GM19238 (cell line): ENCODE data around the gene NOX1.

Experiments used
- DNase-seq: peaks from one replicate; pipeline ENCODE4 v3.0.0; 2011; ENCODE audit warnings: low spot score; ENCODE audit not compliant: insufficient read length

Gene NOX1

DNA sequence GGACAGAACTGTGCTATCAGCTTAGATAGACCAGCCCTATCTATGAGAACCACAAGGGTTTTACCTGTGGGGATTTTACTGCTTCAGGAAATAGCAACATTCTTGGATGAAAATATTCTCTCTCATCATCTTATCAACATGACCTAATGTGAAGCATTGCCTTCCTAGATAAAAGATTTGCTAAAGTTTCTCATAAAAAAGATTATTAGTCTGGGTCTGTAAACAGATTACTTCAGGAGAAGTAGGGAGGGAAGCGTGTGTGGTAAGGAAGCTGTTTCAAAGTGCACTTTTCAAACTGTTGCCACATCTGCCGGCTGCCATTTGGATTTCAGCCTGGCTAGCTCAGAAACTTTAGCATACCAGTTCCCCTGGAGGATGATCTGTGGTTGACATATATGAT lies at the start of gene NOX1:
NOX1 (minus strand) TSS at position 35 of the 400 bp plus-strand sequence. CDS start 220 bp downstream, outside the sequence.
- no peak for DNase-seq

DNA sequence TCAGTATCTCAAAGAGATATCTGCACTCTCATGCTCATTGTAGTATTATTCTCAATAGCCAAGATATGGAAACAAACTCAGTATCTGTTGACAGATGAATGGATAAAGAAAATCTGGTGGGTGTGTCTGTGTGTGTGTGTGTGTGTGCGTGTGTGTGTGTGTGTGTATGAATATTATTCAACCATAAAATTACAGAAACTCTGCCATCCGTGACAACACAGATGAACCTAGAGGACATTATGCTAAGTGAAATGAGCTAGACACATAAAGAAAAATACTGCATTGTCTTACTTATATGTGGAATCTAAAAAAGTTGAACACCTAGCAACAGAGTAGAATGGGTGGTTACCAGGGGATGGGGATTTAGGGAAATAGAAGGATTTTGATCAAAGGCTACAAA lies 41.4 kb upstream of the NOX1 start:
- DNase-seq = no peak

DNA sequence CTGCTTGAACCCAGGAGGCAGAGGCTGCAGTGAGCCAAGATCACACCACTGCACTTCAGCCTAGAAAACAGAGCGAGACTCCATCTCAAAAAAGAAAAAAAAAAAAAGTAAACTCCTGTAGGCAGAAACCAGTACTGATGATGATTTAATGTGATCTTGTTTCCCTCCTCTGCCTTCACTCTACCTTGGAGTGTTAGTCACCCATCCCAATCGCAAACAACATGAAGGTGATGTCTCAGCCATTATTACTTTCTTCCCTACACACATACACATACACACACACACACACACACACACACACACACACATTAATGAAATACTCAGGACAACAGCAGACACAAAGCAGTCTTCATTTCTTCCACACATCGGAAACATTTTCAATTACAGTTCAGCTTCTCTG lies 39.0 kb upstream of the NOX1 start:
- DNase-seq = no peak

DNA sequence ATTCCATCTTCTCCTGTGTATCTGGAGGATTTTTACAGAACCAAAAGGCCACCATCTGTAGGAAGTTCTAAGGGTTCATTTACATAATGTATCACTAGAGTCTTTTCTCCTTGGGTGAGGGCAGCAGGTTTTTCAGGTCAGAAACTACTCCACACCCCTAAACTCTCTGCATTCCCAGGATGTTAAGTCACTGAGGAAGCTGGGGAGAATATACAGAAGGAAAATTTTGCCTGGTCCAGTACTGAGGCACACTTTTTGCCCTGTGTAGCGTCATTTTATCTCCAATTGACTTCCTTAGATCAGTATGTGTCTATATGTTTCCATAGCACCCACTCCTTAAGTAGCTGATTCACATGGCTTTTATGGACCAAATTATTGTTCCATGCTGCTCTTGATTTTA lies 37.6 kb upstream of the NOX1 start:
- DNase-seq = no peak

DNA sequence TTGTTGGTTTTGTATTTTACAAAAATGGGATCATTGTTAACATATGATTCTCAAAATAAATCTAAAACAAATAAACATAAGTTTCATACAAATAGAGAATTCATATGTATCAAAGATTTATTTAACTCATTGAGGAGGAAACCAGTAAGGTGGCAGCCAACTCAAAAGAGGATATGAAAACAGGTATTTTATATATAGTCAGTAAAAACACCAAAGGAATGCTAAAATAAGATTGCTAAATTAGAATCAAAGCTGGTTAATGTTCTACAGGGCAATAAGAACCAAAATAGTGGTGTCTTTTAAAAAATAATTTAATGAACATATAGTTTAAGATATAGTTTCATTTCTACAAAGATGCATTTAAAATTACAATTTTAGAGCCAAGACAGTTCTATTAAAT lies 31.5 kb upstream of the NOX1 start:
- no peak for DNase-seq

DNA sequence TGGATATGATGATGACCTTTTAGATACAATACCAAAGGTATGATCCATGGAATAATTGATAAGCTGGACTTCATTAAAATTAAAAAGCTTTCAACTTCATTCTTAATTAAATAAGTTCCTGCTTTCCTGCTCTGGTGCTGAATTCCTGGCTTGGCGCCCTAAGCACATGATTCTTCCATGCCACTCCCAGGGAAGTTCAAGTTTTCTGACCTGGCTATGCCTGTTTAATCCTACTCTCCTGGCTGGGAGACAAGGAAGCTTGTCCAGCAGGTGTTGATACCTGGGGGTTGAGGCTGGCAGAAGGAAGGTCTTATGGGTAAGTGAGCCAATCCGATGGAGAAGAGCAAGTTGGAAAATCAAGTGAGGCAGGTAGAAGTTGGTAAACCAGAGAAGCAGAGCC lies 30.3 kb upstream of the NOX1 start:
- DNase-seq = no peak

DNA sequence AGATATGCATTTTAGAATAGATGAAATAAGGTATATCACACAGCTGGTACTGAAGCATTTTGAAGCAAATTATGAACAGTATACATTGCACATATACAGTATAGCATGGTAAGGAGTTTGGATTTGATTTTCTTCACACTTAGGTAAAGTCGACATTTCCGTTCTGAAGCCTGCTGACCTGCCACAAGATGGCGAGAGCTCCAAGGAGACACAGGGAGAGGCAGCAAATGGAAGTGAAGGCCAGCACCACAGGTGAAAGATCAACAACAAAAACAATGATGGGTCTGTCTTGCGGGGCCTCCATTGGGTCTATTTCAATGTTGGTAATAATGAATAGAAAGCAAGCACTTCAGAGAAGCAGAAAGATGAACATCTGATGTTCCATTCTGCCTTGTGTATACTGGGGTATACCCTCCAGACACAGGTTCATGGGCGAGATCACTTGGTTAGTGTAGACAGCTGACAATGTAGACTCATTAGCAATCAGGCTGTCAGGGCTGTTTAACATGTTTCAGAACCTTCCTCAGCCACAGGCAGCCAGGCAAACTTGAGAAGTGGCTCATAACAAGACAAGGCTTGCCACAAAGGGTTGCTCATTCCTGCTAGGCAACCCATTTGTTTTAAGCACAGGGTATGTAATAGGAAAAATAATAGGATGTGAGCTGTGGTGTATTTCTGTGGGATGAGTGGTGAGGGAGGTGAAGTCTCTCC lies 21.4 kb upstream of the NOX1 start:
- no peak for DNase-seq

DNA sequence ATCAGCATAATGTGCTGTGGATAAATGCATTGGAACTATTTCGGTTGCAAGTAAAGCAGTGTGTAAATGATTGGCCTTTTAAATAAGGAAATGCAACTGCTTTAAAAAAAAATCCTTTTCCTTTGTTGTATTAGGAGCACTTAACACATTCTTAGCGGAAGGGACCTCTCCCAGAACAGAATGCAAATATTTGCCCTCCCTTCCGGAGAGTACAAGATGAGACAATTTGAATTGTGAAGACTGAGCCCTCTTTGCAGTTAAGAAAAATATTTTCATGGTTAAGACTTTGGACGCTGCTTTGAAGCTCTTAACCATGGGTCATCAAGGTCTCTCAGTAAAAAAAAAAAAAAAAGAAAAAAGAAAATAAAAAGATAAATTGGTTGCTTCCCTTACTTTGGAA lies 9.5 kb upstream of the NOX1 start:
- DNase-seq = no peak

DNA sequence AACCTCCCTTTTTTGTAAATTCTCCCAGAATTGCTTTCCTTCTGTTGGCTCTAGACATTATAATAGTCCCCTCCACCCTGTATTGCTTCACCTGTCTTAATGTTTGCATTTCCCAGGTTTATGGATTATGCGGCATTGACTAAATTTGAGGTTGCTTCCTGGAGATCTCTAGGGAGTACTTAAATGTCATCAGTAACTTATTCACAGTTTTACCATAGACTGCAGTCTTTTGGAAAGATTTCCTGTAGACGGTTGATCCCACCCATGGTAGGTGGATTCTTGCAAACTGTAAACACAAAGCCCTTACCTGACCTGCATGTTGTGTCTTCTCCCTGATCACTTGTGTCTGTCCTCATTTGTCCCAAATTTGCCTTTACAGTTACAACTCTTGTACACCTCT lies 6.2 kb upstream of the NOX1 start:
- DNase-seq = no peak

DNA sequence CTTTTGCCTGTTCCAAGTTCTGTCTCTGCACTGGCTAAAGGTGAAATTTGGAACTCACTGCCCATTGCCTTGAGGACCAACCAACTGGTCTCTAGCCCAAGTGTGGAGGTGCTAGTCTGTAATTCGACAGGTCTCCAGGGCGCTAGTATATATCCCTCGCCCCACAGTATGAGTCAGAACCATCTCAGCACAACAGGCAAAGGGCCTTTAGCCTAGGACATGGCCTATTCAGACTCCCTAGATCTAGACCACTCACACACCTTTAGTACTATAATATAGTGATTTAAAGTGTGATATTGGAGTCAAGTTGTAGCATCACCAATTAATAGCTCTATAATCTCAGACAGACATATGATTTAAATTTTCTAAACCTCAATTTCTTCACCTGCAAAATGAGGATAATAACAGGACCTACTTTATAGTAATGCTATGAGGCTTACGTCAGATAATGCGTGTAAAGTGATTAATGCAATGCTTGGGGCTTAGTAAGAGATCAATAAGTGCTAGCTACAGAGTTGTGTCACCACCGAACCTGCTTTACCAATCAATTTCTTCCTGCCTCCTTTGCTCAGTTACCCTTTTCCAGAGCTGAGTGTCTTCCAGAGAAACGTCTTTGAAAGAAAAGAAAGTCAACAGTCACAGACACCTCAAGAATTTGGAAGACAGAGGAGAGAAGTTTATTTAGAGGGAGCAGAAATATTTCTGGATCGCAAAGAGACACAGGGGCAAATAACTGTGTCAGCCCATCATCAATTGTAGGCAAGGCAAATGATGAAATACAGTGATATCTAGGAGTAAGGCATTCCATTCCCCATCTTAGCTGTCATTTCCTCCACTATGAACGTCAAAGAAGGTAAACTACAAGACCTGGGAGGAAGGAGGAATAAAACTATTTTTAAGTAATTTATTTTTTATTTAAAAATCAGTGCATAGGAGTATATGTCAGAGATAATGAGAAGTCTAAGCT lies 2.3 kb downstream of the NOX1 start:
- DNase-seq = no peak

DNA sequence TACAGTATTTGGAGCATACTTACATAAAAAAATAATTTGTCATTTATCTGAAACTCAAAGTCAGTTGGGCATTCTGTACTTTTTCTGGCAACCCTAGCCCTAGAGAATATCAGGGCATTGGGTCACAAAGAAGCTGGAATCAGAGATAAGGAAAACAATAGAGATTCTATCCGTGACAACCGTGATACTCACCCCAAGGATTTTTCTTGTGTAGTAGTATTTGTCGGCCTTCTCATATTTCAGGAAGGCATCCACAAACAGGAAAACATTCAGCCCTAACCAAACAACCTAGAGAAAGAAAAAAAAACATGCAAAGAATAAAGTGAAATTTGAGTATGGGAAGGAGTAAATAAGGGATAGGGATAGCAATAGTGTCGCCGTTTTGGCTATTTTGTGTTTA lies 3.6 kb downstream of the NOX1 start:
- no peak for DNase-seq

DNA sequence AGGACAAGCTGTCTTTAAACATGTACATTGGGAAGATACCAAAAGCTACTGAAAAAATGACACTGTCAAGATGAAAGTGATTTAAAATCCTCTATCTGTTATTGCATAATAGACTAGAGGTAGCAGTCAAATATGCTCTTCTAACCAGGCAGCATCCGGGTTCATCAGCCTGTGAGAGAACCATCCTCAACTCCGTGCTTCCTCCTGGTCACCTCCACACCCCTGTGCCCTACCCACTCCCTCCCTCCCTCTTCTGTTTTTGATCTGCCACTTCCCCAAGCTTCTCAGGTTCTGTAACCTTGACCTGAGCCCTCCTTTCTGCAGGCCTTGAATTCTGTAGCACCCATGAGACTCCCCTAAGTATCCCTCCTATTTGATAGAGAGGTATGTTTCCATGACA lies 5.9 kb downstream of the NOX1 start:
- no peak for DNase-seq

DNA sequence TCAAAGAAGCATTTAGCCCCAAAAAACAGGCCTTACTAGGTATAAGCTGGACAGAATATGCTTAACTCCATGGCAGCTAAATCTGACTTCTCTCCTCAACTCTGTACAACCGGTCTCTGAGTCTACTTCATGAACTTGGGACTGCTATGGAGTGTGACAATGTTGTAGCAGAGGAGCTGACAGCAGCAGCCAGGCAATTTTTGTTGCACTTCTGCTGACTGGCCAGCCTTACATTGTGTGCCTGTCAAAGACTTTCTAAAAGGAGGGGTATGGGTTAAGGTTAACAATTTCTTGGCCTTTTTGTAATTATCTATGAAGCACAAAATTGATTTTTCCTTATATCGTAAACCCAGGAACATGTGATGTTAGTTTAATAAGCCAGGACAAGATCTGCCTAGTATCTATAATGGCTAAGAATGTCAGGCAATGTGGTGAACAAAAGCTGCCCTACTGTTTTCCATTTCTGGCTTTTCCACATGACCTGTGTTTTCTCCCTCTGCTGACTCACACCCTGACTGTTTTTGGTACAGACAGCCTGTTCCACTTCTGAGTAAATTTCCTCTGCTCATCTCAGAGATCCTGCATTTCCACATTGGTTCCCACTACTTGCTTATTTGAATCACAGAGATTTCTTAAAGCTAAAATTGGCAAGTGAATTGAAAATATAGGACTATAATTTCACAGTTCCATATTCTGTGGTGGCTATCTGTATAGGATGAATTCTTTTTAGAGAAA lies 9.3 kb downstream of the NOX1 start:
- DNase-seq = no peak

DNA sequence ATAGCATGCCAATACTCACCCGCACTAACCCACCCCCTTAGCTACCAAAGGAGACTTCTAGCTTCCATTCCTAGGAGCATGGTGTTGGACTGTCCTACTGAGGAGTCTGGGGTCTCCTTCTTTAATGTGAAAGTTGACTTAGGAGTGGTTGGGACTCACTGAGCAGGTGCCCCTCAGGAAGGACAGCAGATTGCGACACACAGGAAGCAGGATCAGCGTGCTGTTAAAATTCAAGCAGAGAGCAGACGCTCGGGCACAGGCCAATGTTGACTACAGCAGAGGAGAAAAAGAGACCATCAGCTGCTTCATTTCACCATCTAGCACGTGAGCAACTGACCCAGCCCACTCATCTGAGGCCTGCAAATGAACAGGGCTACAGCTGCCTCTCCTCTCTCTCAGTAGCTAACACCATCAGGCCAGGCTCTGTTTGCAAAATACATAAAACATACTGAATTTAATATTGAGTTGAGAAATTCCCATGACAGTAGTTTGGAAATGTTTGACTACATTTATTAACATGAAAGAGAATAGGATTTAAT lies 10.8 kb downstream of the NOX1 start:
- no peak for DNase-seq

DNA sequence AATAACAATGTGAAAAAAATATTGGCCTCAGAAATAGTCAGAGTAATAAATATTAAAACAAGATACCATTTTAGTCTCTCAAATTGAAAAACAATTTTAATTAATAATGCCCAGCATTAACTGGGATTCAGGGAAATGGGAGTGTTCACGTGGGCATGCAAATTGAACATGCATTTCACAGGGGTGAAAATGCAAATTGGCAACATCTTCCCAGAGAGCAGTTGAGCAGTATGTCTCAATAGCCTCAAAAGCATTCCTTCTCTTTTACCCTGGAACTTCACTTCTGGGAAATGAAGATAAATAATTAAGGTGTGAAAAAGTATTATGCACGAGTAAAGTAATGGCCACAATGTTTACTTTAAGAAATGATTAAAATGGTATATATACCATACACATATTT lies 21.3 kb downstream of the NOX1 start:
- DNase-seq = no peak

DNA sequence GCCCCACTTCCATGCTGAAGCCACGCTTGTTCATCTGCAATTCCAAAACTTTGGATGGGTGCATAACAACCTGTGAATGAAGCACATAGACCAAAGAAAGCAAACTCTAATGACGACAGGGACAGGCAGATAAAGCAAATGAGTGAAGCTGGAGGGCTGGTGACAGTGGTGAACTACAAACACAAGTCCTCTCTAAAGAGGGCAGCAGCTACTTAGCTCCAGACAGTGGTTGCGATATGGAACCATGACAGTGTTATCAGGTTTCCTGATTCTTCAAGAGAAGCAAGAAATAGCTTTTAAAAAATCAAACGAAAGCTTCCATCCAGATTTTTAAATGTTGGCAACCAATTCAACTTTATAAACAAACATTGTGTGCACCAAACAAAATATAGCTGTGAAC lies 23.8 kb downstream of the NOX1 start:
- no peak for DNase-seq

DNA sequence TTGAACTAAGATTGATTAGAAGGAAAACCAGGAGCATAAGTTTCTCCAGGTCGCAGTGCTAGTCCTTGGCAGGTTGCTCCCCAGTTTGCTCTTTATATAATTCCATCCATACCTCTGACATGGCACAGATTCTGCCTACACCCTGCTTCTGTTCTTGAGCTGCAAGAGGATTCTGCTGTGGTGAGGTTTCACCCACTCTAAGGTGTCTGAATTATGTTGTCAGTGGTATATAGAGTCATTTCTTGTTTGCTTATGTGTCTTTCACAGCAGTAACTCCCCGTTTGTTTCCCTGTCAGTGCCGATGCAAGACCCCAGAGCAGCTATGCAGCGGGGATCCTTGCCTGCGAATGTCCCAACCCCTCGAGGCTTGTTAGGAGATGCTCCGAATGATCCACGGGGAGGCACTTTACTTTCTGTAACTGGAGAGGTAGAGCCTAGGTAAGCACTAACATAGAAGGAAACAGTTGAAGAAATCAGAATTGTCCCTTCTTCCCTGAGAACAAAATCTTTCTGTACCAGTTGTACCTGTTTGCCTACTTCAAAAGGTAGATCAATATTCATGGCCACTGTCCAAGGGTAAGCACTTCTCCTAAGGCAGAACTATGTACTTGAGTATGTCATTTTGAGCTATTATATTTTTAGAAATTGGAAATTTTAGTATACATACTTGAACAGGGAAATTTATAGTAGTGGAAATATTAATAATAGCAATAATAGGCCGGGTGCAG lies 42.8 kb downstream of the NOX1 start:
- DNase-seq = no peak

DNA sequence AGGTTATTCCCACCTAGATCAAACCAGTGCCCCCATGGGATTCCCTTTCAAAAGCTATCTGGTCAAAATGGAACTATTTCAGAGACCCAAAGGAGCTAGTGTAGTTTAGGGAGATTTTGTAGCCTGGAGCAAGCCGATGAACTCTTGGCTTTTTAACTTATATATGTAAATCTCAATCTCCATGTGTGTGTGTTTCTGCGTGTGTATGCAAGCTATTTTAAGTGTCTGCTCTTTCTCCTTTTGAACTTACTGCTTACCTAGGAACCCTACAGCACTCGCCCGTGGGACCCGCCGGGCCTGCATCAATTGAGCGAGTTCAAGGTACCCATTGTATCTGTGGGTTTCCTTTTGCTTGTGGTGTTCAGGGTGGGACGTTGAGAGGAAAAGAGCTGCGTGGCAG lies 43.6 kb downstream of the NOX1 start:
- no peak for DNase-seq

DNA sequence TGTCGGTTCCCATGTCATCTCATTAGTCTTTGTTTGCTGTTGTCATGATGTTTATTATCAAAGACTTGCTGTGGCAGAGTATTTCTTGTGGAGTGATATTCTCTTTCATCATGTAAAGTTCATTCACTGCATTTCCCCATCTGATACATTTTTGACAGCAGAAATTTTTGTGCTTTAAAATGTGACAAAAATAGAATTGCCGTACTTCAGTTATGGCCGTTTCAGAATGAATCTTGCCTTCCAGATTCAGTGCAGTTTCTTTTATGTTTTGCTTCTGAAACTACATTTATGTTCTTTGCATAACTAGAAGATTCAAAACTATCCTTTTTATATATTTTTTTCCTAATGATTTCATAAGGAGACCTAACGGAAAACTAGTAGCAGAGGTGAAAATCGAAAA lies 44.0 kb downstream of the NOX1 start:
- no peak for DNase-seq

DNA sequence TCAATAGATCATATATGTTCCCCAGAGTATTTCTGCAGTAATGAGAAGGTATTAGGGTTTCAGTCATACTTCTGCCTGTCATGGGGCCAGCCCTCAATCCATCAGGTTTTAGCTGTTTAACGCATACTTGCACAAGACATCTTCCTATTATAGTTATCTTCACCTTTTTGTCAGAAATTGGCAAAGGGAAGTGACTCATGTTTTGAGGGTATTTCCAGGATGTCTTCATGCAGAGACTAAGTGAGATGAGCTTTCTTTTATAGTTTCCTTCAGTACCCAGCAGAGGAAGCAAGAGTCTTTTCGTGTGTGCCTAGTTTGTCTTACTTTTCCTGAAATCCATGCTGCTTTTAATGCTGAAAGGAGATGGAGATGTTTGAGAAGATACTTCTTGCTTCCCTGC lies 44.4 kb downstream of the NOX1 start:
- no peak for DNase-seq
